HG02981 (cell line): ENCODE results near the gene COX20.
"Not testable (repeated sequence)": the region's sequence is repeated elsewhere in the genome, so short reads cannot be mapped to it uniquely, and the experiment has no call there.

Experiments used
- ATAC-seq: cut with Tn5 transposase; IDR thresholded peaks from one replicate; pipeline ENCODE4 v1.9.1; 2021; ENCODE audit warnings: mild to moderate bottlenecking, moderate library complexity; ENCODE audit not compliant: unreplicated experiment

The COX20 gene

GRCh38 chr1:244821134-244821533 lies 14.3 kb upstream of the COX20 start:
- no peak for ATAC-seq

GRCh38 chr1:244822878-244823277 lies 12.6 kb upstream of the COX20 start:
- no peak for ATAC-seq

GRCh38 chr1:244826712-244827111 lies 8.7 kb upstream of the COX20 start:
- ATAC-seq = no peak

DNA sequence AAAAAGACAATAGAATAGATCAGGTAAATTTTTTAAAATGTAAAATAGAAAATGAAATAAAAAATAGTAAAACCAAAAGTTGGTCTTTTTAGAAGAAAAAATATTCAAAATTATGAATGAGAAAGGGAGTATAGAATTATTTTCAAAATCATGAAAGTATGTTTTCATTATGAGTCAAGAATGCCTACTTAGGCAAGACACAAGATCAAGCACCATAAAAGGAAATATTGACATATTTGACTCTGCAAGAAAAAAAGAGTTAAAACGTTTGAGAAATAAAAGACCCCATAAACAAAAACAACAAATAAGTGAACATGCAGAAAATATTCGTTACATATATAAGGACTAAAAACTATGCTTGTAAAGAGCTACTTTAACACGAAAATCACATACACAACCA lies 4.8 kb upstream of the COX20 start:
- ATAC-seq = no peak

DNA sequence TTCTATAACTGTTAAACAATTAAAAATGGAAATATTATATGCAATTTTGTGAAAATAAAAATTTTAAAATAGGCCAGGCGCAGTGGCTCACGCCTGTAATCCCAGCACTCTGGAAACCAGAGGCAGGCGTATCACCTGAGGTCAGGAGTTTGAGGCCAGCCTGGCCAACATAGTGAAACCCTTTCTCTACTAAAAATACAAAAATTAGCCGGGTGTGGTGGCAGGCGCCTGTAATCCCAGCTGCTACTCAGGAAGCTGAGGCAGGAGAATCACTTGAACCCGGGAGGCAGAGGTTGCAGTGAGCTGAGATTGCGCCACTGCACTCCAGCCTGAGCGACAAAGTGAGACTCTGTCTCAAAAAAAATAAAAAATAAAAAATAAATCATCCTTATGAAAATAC lies 2.2 kb upstream of the COX20 start:
- ATAC-seq = not testable (repeated sequence)

DNA sequence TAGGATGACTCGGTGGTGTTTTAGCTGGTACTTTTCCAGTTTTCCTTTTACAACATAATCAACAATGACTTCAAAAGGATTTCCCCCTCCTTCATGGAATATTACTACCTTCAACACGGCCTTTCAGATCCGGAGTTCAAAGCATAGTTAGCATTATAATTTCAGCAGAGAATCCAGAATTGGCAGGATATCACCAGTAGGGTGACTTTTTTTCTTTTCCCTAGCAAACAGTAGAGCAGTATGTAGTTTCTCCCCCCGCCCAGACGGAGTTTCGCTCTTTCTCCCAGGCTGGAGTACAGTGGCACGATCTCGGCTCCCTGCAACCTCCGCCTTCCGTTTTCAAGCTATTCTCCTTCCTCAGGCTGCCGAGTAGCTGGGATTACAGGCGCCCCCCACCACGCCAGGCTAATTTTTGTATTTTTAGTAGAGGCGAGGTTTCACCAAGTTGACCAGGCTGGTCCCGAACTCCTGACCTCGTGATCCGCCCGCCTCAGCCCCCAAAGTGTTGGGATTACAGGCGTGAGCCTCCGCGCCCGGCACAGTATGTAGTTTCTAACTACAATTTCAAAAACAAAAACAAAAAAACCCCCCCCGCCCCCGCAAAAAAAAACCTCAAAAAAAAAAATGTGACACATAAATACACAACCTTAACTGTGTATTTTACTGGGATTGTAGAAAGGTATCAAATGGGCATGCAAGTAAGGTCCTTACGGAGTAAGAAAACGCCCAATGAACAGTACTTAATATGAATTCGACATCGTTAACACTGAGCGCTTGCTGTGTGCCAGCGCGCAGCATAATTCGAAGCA lies 1.5 kb upstream of the COX20 start:
- no peak for ATAC-seq

- peak; percentile 63 for ATAC-seq
Measured at GRCh38 chr1:244834543-244835275, 749 bp upstream of the COX20 start.

DNA sequence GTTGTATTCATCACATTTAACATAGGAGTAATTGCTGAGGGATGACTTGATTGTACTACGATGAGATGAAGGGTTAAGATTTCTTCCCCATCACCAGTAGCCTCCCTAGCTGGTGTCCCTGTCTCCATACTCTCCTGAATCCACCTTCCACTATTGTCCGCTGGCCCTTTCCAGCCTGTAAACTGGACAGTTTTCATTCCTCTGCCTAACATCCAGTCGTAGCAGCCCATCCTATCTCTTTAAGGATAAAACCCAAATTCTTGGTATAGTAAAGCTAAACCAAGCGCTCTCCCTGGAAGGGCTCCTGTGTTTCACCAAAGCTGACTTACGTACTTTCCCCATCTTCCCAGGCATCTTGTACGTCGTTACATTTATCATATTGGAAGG lies 670 bp downstream of the COX20 start:
- ATAC-seq = no peak

DNA sequence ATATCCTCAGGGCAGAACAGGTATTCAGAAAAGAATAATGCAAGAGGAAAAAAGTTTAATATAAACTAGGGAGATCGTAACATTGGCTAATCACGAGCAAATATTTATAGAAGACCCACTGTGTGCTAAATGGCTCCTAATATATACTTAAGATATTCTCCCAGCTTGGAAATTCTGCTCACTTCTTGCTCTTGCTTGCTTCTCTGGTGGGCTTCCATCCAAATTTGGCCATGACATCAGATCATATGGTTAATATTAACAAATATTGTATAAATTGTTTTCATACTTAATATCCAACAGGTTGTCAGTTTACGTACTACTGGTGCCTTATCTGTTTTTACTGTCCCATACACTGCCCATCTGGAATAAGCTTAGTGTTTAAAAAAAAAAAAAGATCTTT lies 1.1 kb downstream of the COX20 start:
- ATAC-seq = no peak

- no peak for ATAC-seq
Measured at GRCh38 chr1:244837597-244838258, 2.3 kb downstream of the COX20 start.

- no peak for ATAC-seq
Measured at GRCh38 chr1:244839656-244840055, 4.2 kb downstream of the COX20 start.

GRCh38 chr1:244840219-244840794 lies 4.8 kb downstream of the COX20 start:
- ATAC-seq = no peak

GRCh38 chr1:244841273-244841927 lies 5.9 kb downstream of the COX20 start:
- ATAC-seq = no peak

GRCh38 chr1:244843148-244843978 lies 7.9 kb downstream of the COX20 start:
- ATAC-seq = no peak

- ATAC-seq = no peak
Measured at GRCh38 chr1:244844155-244845121, 9.0 kb downstream of the COX20 start.

DNA sequence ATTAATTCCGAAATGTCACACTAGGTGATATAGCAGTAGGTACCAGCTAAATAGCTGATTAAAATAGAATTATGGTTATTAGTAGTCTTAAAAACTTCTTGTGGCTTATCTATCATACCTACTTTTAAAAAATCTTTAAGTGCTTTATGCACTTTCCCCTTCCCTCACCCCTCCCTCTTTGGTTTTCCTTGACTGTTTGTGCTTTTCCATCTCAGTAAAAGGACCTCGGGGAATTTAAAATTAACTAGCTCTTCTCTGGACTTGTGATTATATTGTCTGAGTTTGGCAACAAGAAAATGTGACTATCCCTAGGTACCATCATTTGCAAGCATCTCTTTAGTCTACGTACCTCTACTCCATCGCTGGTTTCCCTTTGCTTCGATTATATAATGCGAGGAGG lies 11.2 kb downstream of the COX20 start:
- ATAC-seq = no peak

DNA sequence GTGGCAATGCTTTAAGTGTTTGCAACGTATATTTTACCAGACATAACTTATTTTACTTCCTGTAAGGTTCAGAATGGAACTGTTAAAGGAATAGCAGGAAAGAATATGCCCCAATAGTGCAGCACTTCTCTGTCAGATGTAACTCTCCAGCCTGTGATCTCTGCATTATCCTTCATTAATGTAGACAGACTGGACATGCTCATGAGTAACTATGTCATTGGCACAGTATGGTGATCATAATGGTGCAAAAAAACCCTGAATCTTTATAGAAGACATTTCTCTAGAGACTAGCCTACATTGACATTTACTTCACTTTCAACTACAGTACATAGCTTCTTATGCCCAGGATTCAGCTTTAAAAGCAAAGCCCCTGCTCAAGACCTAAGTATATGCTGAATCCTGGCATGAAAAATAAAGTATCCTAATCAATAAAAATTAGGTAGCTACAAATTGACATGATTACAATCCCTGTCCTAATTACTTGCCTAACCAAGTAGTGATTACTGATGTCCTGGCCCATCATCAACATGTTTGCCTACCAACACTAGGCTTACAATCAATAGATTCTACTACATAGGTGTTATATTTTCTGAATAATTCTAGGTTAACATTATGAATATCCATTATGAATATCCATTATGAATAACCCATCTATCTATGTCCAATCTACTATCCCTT lies 13.9 kb downstream of the COX20 start:
- ATAC-seq = no peak

- no peak for ATAC-seq
Measured at GRCh38 chr1:244850099-244850852, 14.8 kb downstream of the COX20 start.
